ENCODE results near the gene PLEKHG4.

Gene PLEKHG4

DNA sequence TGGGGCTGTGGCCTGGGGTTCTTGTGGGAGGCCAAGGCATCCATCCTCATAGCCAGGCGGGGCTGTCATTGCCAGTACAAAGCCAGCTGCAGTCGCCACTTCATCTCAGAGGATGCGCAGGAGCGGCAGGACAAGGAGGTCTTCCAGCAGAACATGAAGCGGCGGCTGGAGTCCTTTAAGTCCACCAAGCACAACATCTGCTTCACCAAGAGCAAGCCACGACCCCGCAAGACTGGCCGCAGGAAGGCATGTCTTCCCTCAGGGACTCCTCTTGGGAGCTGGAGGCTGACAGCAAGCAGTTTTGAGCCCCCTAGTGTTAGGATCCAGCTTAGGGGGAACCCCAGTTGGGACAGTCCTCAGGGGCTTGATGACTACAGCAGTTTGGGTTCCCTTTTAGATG lies 15.1 kb upstream of the PLEKHG4 start:
- DNase-seq = peak in 1 of 2 experiments; percentile 16

- DNase-seq = no peak
These were observed 14.5 kb upstream of the PLEKHG4 start for GRCh38 chr16:67264866-67265265.

DNA sequence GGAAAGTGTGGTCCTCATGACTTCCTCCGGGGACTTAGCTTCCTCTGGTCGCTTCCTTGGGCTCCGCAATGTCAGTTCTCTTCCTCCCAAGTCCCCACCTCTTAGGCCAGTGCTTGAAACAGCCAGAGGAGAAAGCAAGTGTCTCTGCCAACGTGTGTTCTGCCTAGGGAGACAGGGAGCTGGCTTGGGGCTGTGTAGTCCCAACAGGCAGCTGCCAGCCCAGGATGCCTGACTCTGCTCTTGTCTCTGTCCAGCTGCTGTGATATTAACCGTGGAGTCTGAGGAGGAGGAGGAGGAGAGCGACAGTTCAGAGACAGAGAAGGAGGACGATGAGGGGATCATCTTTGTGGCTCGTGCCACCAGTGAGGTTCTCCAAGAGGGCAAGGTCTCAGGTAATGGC lies 13.5 kb upstream of the PLEKHG4 start:
- DNase-seq = no peak

- DNase-seq = no peak
These were observed 11.2 kb upstream of the PLEKHG4 start for GRCh38 chr16:67268136-67268579.

GRCh38 chr16:67269766-67270165 lies 9.6 kb upstream of the PLEKHG4 start:
- no peak for DNase-seq

DNA sequence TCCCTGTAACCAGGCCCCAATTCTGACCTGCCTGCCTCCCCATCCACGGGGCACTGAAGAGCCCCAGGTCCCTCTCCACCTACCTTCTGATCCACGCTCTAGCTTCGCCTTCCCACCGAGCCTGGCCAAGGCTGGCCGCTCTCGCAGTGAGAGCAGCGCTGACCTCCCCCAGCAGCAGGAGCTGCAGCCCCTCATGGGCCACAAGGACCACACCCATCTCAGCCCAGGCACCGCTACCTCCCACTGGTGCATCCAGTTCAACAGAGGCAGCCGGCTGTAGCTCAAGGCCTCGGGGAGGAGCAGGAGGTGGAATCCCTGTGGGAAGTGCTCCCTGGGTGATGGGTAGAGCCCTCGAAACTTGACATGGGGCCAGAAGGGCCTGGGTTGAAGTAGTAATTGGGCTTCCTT lies 8.4 kb upstream of the PLEKHG4 start:
- DNase-seq = no peak

DNA sequence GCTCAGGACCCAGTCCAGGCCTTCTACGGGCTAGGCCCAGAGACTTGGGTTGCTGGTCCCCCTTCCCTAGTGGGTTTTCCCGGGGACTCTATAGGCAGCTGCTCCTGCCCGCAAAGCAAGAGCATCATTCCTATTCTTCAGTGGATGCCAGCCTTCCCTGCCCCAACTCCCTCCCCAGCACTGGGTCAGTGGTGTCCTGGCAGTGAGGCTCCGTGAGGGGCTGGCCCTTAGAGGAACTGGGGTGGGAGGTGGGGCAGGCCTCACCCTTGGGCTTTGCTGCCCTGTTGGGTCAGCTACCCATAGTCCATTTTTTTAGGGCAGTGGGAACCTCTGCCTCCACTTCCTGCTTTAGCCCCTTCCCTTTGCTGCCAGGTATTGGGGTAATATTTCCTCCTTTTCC lies 7.9 kb upstream of the PLEKHG4 start:
- no peak for DNase-seq

- no peak for DNase-seq
These were observed 4.0 kb upstream of the PLEKHG4 start for GRCh38 chr16:67275321-67275720.

DNA sequence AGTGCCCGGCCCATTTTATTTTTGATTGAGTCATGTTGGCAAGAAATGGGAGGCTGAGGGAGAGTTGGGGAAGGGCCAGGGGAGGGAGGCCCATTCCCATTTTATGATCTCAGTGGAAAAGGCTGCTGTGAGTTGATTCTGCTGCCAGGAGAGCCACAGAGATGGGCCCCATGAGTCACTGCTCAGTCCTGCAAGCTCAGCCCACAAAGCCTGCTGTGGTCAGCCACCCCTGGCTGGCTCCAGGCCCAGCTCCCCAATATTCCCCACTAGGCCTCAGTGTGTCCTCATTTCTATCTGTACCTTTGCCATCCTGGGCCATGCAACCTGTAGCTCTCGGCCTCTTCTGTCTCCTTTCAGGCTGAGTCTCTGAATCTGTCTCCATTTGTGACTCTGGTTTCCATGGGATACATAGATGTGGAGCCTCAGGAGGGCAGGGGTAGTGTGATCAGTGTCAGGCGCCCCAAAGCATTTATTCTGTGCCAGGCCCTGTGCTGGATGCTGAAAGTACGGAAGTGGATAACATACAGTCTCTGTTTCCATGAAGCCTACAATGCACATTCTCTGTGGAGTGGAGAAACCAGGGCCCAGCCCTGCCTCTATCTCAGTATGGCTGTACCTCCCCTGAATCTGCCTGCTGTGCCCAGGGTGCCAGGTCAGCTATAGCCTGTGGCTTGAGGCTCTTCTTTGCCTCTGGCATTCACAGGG lies 1.9 kb upstream of the PLEKHG4 start:
- DNase-seq = no peak

DNA sequence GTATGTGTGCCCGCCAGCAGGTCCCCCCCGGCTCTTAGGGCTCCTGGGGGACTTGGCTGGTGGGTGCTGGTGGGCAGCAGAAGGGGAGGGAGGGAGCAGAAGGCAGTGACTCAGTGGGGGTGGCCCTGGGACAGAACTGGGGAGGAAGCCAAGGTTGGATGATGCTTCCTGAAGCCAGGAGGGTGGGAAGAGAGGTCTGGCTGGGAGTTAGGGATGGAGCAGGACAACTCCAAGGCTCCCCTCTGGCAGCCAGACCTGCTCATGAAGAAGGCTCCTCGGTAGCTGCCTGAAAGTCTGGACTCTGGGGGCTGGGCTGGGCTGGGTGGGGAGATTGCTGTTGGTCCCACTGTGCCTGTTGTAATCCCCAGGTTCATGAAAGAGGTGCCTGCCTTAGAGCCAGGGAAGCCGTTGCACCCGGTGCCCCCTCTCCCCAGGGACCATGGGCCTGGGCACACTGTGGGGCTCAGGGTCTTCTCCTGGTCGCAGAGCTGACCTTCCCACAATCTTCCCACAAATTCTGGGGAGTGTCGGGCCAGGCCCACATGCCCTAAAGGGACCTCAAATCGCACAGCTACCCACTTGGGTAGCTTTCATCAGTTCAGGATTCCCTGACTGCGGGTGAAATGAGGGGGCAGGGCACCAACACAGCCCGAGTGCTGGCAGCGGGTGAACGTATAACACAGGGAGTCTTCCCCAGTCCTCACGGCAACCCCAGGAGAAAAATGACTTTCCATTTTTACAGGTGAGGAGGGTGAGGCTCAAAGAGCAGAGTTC lies 1.1 kb upstream of the PLEKHG4 start:
- no peak for DNase-seq

GRCh38 chr16:67278773-67279295 lies 498 bp upstream of the PLEKHG4 start:
- DNase-seq = peak; percentile 44 to 54

- DNase-seq = no peak
These were observed 1.0 kb downstream of the PLEKHG4 start for GRCh38 chr16:67280090-67281015.

- no peak for DNase-seq
These were observed 2.5 kb downstream of the PLEKHG4 start for GRCh38 chr16:67281536-67282446.

- DNase-seq = no peak
These were observed 3.1 kb downstream of the PLEKHG4 start for GRCh38 chr16:67282447-67282805.

GRCh38 chr16:67283039-67283825 lies 3.9 kb downstream of the PLEKHG4 start:
- DNase-seq = no peak

DNA sequence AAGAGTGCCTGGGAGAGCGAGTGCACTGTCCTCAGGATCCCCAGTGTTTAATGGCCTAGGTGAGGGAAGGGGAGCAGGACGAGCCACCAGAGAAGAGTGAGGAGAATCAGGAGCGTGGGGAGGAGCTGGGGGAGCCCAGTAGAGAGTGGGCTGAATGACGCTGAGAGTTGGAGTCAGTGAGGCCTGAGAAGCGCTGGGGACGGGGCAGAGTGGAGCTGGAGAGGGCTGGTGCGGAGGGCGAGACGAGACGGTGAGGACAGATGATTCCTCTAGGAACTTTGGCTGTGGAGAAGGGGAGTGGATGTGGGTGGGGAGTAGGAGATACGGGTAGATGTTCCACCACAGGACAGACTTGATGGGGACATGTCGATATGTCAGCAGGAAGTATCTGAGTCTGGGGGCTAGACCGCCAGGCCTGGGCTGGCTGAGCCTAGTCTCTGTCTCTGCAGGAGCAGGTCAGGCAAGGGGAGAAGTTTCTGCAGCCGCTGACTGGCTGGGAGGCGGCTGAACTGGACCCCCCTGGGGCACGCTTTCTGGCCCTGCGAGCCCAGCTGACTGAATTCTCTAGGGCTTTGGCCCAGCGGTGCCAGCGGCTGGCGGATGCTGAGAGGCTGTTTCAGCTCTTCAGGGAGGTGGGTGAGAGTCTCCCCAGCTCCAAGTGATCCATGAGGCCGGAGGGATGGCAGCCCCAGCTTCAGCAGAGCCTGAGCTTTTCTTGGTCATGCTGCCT lies 4.7 kb downstream of the PLEKHG4 start:
- DNase-seq = no peak

DNA sequence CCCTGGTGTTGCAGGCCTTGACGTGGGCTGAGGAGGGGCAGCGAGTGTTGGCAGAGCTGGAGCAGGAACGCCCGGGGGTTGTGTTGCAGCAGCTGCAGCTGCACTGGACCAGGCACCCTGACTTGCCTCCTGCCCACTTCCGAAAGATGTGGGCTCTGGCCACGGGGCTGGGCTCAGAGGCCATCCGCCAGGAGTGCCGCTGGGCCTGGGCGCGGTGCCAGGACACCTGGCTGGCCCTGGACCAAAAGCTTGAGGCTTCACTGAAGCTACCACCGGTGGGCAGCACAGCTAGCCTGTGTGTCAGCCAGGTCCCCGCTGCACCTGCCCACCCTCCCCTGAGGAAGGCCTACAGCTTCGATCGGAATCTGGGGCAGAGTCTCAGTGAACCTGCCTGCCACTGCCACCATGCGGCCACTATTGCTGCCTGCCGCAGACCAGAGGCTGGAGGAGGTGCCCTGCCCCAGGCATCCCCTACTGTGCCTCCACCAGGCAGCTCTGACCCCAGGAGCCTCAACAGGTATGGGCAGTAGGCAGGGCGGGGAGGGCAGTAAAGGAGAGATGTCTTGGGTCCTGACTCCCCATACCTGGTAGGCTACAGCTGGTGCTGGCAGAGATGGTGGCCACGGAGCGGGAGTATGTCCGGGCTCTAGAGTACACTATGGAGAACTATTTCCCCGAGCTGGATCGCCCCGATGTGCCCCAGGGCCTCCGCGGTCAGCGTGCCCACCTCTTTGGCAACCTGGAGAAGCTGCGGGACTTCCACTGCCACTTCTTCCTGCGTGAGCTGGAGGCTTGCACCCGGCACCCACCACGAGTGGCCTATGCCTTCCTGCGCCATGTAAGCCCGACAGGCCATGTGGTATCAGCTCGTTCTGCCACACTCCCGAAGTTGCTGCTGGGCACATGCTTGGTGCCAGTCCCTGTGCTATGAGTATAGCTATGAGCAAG lies 5.6 kb downstream of the PLEKHG4 start:
- DNase-seq = peak in 1 of 2 experiments; percentile 34

DNA sequence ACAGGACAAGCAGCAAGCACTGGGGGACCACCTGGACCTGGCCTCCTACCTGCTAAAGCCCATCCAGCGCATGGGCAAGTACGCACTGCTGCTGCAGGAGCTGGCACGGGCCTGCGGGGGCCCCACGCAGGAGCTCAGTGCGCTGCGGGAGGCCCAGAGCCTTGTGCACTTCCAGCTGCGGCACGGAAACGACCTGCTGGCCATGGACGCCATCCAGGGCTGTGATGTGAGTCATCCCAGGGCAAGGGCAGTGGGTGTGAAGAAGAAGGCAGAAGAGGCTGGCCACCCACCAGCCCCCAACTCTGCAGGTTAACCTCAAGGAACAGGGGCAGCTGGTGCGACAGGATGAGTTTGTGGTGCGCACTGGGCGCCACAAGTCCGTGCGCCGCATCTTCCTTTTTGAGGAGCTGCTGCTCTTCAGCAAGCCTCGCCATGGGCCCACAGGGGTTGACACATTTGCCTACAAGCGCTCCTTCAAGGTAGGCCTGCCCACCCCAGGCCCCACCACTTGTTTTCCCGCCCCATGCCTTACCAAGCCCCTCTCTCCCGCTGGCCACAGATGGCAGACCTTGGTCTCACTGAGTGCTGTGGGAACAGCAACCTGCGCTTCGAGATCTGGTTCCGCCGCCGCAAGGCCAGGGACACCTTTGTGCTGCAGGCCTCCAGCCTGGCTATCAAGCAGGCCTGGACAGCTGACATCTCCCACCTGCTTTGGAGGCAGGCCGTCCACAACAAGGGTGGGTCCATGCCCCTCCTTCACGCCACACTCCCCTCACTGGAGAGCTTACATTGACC lies 7.3 kb downstream of the PLEKHG4 start:
- no peak for DNase-seq

Data from NCI-H524 (cell line).